MCF 10A (cell line): ENCODE data around the gene TAF10. TPM values are rescaled to one million over a fixed set of nuclear protein-coding genes. Genes with fewer than 3 reads are reported as not detected.

Experiments used
- BruUV-seq: library from RNA; stranded (reverse); fragments of 400-500 nt; replicated peaks from 2 replicates; lab custom pipeline; 2021; lab: Mats Ljungman, UMichigan
- CTCF ChIA-PET: fragments of 300-600 bp; sonication (Branson Sonifier 250); formaldehyde crosslinking; extraction: SDS; loops from one replicate; lab custom pipeline; 2021; ENCODE audit warnings: antibody characterized with exemption, inconsistent platforms; lab: Yijun Ruan, JAX
- POLR2A ChIA-PET: fragments of 300-600, 350-650 bp; sonication (Branson Sonifier 250); formaldehyde crosslinking; extraction: SDS; loops from one replicate; lab custom pipeline; 2020; ENCODE audit warnings: antibody characterized with exemption, inconsistent platforms; lab: Yijun Ruan, JAX
- DNase-seq: peaks from one replicate; pipeline ENCODE4 v3.0.0-alpha.2; 2018; ENCODE audit not compliant: unreplicated experiment
- H3K27ac Mint-ChIP-seq: one replicate; pipeline ENCODE4 v1.8.0; 2022; ENCODE audit warnings: mild to moderate bottlenecking, low read depth, mixed read lengths; ENCODE audit not compliant: unreplicated experiment
- H3K27me3 Mint-ChIP-seq: one replicate; pipeline ENCODE4 v1.8.0; 2022; ENCODE audit warnings: mixed read lengths; ENCODE audit not compliant: insufficient read depth, unreplicated experiment
- H3K36me3 Mint-ChIP-seq: one replicate; pipeline ENCODE4 v1.8.0; 2022; ENCODE audit warnings: mild to moderate bottlenecking, moderate library complexity, mixed read lengths; ENCODE audit not compliant: insufficient read depth, unreplicated experiment
- H3K4me1 Mint-ChIP-seq: one replicate; pipeline ENCODE4 v1.8.0; 2022; ENCODE audit warnings: mixed read lengths; ENCODE audit not compliant: insufficient read depth, unreplicated experiment
- H3K4me3 Mint-ChIP-seq: one replicate; pipeline ENCODE4 v1.8.0; 2022; ENCODE audit warnings: mild to moderate bottlenecking, moderate library complexity, mixed read lengths; ENCODE audit not compliant: unreplicated experiment
- H3K9me3 Mint-ChIP-seq: one replicate; pipeline ENCODE4 v1.8.0; 2022; ENCODE audit warnings: mixed read lengths; ENCODE audit not compliant: unreplicated experiment
- intact Hi-C: fragments of 100-400 bp; cut with micrococcal nuclease; formaldehyde crosslinking; loops from 2 replicates; pipeline ENCODE4 v1.14.1; 2022
- total RNA-seq: library from RNA; stranded (reverse); gene quantifications from 2 replicates; pipeline ENCODE4 v1.2.3, GENCODE V29; 2022
- TF ChIP-seq, protein P1 (sequence below): fragments of 200-600 bp; IDR thresholded peaks from one replicate; pipeline ENCODE4 v1.8.0; 2022; ENCODE audit warnings: antibody characterized with exemption, mild to moderate bottlenecking; ENCODE audit not compliant: unreplicated experiment

The TAF10 gene
- total RNA-seq, 1 experiment from 2014 or later = 157 TPM

DNA sequence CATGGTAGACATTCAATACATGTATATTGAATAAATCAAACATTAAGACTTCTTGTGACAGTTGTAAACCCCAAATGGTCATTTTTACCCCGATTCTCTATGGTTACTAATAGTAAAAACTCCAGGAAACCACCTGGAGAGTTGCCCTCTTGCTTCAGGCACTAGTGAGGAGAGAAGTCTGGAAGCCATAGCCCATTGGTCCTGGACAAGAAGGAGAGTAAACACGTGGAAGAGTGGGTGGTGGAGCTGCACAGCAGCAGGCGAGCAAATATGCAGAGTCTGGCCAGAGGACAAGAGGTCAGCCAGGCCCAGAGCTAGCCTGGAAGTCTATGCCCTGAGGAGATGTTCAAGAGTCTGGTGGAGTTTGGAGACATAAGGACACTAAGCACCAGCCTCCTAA is 25.9 kb upstream of the TAF10 start:
- DNase-seq = peak; percentile 29
- H3K9me3 Mint-ChIP-seq = no peaks in the 10 kb centered on the region

GRCh38 chr11:6636480-6636879 is 24.5 kb upstream of the TAF10 start:
- ChIA-PET POLR2A (no interaction called here), CTCF (interaction anchor here (0.9 to 1.8 kb wide), 2 partner anchors 34 to 257 kb away, joined by 3 to 7 read pairs; no protein-coding TSS in a partner anchor)
- Mint-ChIP-seq H3K4me3 (no peak overlapping the region), H3K36me3 (no peaks in the 10 kb centered on the region), H3K27me3 (no peaks in the 10 kb centered on the region), H3K9me3 (no peaks in the 10 kb centered on the region), H3K27ac (no peak overlapping the region), H3K4me1 (no peaks in the 10 kb centered on the region)
- no TSS peak for BruUV-seq
- intact Hi-C loops = no loop called here
- TF ChIP-seq, protein P1, sequence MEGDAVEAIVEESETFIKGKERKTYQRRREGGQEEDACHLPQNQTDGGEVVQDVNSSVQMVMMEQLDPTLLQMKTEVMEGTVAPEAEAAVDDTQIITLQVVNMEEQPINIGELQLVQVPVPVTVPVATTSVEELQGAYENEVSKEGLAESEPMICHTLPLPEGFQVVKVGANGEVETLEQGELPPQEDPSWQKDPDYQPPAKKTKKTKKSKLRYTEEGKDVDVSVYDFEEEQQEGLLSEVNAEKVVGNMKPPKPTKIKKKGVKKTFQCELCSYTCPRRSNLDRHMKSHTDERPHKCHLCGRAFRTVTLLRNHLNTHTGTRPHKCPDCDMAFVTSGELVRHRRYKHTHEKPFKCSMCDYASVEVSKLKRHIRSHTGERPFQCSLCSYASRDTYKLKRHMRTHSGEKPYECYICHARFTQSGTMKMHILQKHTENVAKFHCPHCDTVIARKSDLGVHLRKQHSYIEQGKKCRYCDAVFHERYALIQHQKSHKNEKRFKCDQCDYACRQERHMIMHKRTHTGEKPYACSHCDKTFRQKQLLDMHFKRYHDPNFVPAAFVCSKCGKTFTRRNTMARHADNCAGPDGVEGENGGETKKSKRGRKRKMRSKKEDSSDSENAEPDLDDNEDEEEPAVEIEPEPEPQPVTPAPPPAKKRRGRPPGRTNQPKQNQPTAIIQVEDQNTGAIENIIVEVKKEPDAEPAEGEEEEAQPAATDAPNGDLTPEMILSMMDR = no peak
- DNase-seq = no peak

More for the DNA sequence above, 25.9 kb upstream of the TAF10 start:
- H3K36me3 Mint-ChIP-seq = no peaks in the 10 kb centered on the region
- H3K4me3 Mint-ChIP-seq = no peak overlapping the region
- BruUV-seq = no TSS peak
- ChIA-PET CTCF (interaction anchor here (1.1 kb wide), 1 partner anchor 68 kb away, joined by 3 read pairs; no protein-coding TSS in a partner anchor), POLR2A (interaction anchor here (0.6 to 1.9 kb wide), 2 partner anchors 19 to 557 kb away, joined by 4 read pairs; partner anchors contain the start of gene TPP1)
- intact Hi-C loops = no loop called here
- TF ChIP-seq, protein P1 = no peak
- H3K4me1 Mint-ChIP-seq = no peaks in the 10 kb centered on the region
- no peak overlapping the region for H3K27ac Mint-ChIP-seq
- H3K27me3 Mint-ChIP-seq = no peaks in the 10 kb centered on the region

DNA sequence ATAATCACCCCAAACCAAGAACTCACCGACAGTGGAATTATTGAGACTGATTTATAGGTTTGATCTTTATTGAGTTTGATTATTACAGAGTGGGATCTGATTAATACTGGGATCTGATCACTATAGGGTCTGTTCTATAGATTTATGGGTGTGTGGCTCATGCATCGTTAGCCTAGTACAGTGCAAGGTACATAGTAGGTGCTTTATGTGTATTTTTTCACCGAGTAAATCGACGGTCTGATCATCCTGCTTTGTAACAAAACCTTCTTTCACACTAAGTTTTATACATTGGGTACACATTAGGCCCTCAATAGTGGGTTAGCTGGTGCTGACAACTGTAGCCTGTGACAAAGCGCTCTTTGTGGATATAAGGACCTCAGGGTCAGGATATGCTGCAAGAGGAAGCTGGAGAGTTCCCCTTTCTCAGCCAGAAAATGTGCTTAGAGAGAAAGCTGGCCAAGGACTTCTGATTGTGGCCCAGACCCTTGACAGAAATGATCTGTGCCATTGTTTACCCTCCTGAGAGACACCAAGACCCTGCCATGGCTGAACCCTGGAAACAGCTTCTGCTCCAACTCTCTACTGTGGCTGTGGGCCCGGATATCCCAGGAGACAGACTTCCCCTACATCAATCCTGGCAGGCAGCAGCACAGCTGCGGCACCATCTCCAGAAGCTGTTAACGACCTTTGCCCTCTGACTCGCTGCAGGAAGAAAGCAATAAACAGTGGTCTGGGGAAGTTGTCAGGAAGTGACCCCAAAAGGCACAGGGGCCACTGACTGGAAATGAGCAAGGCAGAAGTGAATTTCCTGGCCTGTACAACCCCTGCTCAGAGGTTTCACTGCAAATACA is 23.3 kb upstream of the TAF10 start:
- TF ChIP-seq, protein P1 = no peak
- BruUV-seq = no TSS peak
- H3K36me3 Mint-ChIP-seq = no peaks in the 10 kb centered on the region

DNA sequence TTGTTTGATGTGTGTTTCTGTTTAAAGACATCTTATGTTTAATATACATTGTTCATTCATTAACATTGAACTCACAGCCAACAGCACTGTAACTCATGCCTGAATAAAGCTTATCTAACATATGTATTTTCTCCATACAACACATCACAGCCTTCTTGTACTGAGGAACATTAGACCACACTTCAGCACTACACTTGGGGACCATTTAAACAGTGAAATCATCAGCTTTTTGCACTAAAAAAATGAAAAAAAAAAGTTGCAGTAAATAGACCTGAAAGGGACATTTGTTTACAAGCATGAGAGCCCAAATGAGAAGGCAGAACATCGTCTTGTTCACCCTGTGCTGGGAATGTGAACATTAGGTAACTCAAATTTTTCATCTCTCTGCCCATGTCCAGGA is 22.5 kb upstream of the TAF10 start:
- no TSS peak for BruUV-seq
- intact Hi-C loops = no loop called here
- TF ChIP-seq, protein P1 = no peak
- H3K27me3 Mint-ChIP-seq = no peaks in the 10 kb centered on the region
- H3K36me3 Mint-ChIP-seq = no peaks in the 10 kb centered on the region
- H3K27ac Mint-ChIP-seq = no peak overlapping the region
- DNase-seq = no peak
- POLR2A ChIA-PET = no interaction called here
- no peaks in the 10 kb centered on the region for H3K9me3 Mint-ChIP-seq
- CTCF ChIA-PET = interaction anchor here (0.5 to 1.1 kb wide), 3 partner anchors 33 to 1375 kb away, joined by 3 read pairs; no protein-coding TSS in a partner anchor
- no peak overlapping the region for H3K4me3 Mint-ChIP-seq
- no peaks in the 10 kb centered on the region for H3K4me1 Mint-ChIP-seq

More for the DNA sequence above, 23.3 kb upstream of the TAF10 start:
- H3K27me3 Mint-ChIP-seq = no peaks in the 10 kb centered on the region
- H3K4me1 Mint-ChIP-seq = no peaks in the 10 kb centered on the region
- no peak for DNase-seq
- H3K9me3 Mint-ChIP-seq = no peaks in the 10 kb centered on the region
- POLR2A ChIA-PET = interaction anchor here (0.6 kb wide), 1 partner anchor 10 kb away, joined by 3 read pairs; no protein-coding TSS in a partner anchor
- intact Hi-C loops = no loop called here
- CTCF ChIA-PET = interaction anchor here (1.1 to 1.8 kb wide), 2 partner anchors 33 to 256 kb away, joined by 3 to 7 read pairs; no protein-coding TSS in a partner anchor
- no peak overlapping the region for H3K27ac Mint-ChIP-seq
- no peak overlapping the region for H3K4me3 Mint-ChIP-seq
